Stimulated activated CD4-positive, alpha-beta T cell treated with anti-CD3 and anti-CD28 coated beads, Interleukin-2, amount 100 ng/mL, for 48 hours (primary cell): ENCODE results near the gene ALAS1.

Experiments used
- DNase-seq, 2 donors: peaks; one replicate each; pipeline ENCODE4 v3.0.0-alpha.2; 2020

Gene ALAS1

DNA sequence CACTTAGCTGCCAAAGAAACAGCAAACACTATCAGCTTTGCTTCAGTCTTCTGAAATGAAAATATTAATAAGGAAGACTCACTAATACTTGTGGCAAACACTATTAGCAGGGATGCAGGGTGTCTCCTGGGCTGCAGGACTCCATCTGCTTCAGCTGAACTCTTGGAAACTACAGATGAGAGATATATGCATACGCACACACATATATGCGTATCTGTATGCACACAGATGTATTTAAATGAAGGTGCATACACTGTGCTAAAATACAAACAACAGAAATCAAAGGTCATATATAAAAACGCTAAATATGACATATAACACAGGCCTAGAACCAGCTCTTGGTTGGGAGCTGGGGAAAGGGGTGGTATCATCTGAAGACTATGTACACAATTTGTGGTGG lies 58.2 kb downstream of the ALAS1 start:
- no peak for DNase-seq

DNA sequence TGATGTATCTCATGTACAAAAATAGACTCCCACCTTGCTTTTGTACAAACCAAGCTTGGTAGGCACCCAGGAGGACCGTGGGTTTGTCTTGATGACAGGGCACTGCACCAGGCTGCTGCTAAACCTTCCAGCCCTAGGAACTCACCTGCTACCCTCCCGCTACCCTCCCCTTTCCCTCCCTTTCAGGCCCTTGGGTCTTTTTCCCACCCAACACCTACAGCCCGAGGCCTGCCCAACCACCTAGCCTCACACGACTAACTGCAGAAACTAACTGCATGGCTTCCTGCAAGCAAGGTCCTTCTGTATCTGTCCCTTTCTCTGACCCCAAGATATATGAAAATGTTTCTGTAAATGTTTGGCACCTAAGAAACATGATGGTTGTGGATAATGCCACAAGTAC lies 58.7 kb downstream of the ALAS1 start:
- DNase-seq, result no peak

DNA sequence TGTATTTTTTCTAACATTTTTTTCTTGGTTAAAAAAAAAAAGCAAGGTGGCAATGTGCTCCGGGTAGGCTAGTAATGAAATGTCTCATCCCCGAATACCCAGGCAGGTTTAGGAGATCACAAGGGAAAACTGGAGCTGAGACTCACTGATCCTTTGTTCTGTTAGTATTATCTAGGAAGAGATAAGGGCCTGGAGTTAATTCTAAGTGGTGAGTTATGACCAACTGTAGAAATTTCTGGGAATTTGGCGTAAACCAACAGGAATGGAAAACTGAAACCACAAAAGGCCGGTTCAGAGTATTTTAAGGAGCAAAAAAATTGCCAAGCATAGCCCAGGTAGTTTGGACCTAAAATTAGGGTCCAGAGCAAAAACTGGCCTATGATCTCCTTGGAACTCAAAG lies 60.0 kb downstream of the ALAS1 start:
- no peak for DNase-seq

DNA sequence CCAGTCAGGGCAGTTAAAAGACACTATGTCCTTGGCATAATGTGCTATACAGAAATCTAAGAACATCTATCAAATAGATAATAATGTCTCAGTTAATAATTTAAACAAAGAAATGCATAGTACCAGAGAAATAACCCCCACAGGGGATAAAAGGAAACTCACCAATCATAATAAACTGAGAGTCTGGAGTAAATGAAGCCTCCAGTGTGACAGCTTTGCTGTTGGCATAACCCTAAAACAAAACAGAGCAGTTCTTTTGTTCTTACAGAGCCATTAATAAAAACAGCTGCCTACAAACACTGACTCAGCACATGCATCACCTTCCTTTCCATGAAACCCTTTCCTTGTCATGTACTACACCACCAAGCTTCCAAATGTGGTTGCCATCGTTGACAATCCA lies 61.1 kb downstream of the ALAS1 start:
- no peak for DNase-seq

DNA sequence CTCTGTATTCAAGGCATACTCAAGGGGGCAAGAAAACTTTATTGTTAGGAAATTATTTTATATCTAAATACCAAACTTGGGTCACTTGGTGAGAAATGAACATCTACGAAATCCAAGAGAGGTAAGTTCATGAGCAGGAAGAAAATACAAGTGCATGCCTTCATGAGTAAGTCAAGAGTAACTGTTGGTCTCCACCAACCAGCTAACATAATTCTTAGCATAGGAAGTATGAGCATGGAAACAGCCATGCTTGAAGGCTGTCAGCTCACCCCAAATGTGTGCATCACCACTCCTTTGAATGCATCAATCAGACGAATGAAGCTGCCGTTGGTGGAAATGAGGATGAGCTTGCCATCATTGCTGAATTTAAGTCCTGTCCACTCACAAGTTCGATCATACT lies 61.5 kb downstream of the ALAS1 start:
- DNase-seq, result no peak

DNA sequence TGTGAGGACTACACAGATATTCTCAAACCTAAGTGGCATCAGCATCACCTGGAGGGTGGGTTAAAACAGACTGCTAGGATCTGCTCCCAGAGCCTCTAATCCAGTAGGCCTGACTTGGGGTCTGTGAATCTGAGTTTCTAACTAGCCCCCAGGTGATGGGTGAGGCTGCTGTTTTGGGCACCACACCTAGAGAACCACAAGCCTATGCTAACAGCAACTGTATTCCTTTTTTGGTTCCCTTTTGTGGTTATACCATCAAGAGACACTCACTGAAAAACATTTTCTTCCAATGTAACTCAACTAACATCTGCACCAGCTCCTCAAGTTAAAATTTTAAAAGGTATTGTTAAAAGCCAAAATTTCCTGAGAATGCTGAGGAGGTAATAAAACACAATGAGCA lies 64.5 kb downstream of the ALAS1 start:
- no peak for DNase-seq
